ENCODE data around the gene AMBRA1.

AMBRA1 gene

DNA sequence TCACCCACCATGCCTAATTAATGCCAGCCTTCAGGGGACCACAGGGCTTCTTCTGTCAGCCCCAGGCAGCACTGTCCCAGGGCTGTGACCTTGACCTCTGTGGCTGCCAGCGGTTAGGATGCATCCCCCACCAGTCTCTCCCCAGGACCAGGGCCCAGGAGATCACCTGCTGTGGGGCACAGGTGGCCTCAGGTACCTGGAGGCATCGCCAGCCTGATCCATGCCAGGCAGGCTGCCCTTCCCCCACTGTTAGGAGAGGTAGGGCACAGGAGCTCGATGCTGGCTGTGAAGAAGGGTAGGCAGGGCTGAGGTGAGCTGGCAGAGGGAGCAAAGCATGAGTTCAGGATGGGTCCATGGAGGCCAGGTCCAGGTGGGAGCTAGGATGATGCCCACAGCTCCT, 229.0 kb downstream of the AMBRA1 start:
- DNase-seq (ENCODE audit: low read depth): no peak
- TF ChIP-seq, protein P1, sequence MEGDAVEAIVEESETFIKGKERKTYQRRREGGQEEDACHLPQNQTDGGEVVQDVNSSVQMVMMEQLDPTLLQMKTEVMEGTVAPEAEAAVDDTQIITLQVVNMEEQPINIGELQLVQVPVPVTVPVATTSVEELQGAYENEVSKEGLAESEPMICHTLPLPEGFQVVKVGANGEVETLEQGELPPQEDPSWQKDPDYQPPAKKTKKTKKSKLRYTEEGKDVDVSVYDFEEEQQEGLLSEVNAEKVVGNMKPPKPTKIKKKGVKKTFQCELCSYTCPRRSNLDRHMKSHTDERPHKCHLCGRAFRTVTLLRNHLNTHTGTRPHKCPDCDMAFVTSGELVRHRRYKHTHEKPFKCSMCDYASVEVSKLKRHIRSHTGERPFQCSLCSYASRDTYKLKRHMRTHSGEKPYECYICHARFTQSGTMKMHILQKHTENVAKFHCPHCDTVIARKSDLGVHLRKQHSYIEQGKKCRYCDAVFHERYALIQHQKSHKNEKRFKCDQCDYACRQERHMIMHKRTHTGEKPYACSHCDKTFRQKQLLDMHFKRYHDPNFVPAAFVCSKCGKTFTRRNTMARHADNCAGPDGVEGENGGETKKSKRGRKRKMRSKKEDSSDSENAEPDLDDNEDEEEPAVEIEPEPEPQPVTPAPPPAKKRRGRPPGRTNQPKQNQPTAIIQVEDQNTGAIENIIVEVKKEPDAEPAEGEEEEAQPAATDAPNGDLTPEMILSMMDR (IDR thresholded peaks at IDR 0.05; ENCODE audit: low read depth, low read length, missing control alignments): no peak

DNA sequence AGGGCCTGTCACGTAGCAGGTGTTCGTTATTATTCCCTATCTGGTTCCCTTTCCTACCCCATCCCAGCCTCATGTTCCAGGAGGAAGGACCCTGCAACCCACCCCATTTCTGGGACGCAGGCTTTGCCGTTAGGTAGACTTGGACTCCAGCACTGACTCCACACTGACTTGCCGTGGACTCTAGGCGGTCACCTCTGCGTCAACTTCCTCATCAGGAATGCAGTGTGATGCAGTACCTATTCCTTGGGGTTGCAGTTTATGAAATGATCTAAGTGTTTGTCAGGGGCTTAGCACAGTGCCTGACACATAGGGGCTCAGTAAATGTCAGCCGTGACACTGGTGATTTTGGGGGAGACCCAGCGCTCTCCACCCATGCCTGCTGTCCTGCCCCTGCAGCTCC, 229.8 kb downstream of the AMBRA1 start:
- DNase-seq (ENCODE audit: low read depth): no peak
- TF ChIP-seq, protein P1 (IDR thresholded peaks at IDR 0.05; ENCODE audit: low read depth, low read length, missing control alignments): no peak
- no peak overlapping the region for H3K4me3 ChIP-seq (ENCODE audit: low read depth, low read length)

More for the DNA sequence above, 229.0 kb downstream of the AMBRA1 start:
- H3K4me3 ChIP-seq (ENCODE audit: low read depth, low read length): no peak overlapping the region

DNA sequence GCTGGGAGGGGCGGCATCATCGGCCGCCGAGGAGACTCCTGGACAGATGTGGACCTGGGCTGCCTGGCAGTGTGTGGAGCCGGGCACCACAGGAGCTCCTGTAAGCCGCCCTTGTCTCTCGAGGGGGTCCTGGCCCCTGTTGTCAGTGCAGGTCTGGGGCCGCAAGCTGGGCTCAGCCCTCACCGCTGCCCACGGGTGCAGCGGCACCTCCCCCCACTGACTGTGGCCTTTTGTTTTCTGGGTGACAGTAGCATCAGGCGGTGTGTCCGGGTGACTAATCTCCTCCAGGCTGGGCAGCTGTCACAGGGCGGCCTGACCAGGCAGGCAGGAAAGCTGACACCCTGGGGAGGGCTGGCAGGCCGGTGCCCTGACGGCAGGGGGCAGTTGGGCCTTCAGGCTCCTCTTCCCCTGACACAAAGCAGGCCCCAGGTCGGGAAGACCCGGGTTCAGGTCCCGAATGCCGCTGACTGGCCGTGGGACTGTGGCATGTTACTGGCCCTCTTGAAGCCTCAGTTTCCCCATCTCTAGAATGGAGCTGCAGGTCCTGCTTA, 230.3 kb downstream of the AMBRA1 start:
- H3K4me3 ChIP-seq (ENCODE audit: low read depth, low read length): no peak overlapping the region
- DNase-seq (ENCODE audit: low read depth): no peak
- TF ChIP-seq, protein P1 (IDR thresholded peaks at IDR 0.05; ENCODE audit: low read depth, low read length, missing control alignments): no peak

DNA sequence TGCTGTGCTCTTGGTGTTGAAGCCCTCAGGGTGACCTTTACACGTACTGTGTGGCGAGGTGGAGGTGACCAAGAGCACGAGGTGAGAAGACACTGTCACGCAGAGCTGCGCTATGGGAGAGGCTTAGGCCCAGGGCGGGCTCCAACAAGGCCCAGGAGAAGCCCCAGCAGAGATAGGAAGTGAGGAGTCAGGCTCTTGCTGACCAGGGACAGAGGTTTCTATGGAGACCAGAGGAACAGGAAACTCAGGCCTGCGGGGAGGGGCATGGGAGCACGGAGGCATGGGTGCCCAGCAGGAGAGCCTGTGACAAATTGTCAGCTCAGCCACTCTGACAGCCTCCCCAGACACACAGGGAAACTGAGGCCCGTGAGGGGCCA, 230.8 kb downstream of the AMBRA1 start:
- DNase-seq (ENCODE audit: low read depth): no peak
- H3K4me3 ChIP-seq (ENCODE audit: low read depth, low read length): no peak overlapping the region
- TF ChIP-seq, protein P1 (IDR thresholded peaks at IDR 0.05; ENCODE audit: low read depth, low read length, missing control alignments): no peak

DNA sequence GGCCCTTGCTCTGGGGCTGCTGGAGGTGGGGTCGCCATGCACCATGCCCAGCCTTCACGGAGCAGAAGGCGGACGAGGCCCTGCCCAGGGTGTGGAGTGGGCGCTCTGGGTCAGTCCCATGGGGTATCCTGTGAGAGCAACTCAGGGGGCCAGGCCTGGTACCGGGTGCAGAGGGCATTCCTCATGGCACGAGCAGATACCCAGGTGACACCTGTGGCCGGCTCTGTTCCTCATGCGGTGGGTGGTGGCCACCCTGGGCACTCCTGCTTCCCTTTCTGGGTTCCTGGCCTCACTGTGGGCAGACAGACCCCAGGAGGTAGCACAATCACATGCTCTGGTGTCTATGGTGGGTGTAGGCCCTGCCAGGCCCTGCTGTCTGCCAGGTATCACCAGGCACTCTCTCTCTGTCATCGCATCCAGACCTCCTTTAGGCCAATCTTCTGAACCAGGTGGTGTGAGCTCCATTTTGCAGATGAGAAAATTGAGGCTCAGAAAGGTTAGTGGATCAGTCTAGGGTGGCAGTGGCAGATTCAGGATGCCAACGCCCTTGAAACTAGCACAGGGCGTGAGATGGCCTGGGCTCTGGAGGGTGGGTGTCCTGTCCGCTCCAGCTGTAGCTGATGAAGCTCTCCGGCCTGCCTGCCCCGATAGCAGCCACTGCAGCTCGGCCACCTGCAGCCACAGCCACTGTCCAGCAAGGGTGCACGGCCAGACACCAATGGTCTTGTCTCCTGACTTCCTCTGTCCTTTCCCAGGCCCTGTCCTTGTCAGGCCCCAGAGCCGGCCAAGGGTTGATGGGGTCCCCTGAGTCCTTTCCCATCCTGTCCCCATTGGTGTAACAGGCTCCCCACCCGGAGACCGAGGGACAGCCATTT, 231.4 kb downstream of the AMBRA1 start:
- TF ChIP-seq, protein P1 (IDR thresholded peaks at IDR 0.05; ENCODE audit: low read depth, low read length, missing control alignments): no peak
- H3K4me3 ChIP-seq (ENCODE audit: low read depth, low read length): peak overlapping the region; percentile 50
- DNase-seq (ENCODE audit: low read depth): no peak

DNA sequence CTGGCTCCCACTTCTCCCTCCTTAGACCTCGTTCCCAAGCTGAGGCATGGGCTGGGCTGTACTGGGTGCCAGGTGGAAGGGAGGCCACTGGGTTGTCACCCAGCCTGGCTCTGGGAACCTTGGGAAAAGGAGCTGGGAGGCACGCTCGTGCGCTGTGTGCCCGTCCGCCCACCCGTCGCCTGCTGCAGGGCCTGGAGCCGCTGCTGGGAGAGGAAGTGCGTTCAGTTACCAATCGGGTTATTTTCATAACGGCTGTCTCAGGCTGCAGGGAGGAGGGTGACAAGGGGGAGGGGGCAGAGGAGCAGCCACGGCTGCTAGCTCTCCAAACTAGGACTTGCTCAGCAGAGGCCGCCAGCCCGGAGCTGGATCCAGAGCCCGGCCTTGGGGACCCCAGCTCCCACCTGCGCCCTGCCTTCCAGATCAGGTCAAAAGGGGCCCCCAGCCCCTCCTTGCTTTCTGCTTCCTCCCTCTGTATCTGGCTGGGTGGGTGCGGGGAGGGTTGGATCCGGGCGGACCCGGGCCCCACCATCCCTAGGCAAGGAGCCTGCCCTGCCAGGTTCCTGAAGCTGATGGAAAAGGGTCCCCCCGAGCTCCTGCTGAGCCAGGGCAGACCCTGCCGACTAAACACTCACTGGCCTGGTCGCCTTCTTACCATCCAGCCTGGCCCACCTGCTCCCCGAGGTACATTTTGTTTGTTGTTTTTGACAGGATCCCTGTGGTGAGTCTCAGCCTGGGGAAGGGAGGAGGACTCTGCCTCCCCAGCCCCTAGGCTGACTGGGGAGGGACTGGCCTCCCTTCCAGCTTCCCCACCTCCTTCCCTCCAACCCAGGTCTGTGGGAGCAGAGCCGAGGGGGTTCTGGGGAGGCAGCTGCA, 232.3 kb downstream of the AMBRA1 start:
- peak; percentile 48 for DNase-seq (ENCODE audit: low read depth)
- peak overlapping the region; percentile 50 for H3K4me3 ChIP-seq (ENCODE audit: low read depth, low read length)
- TF ChIP-seq, protein P1 (IDR thresholded peaks at IDR 0.05; ENCODE audit: low read depth, low read length, missing control alignments): no peak

Data from GM12864 (cell line).